HG03095 (cell line): ENCODE results near the gene MRPS31.
A peak's percentile ranks its signal among the peaks of the same experiment; 100 is the strongest.
"Not testable (repeated sequence)": the region's sequence is repeated elsewhere in the genome, so short reads cannot be mapped to it uniquely, and the experiment has no call there.

ENCODE experiments used
- ATAC-seq: cut with Tn5 transposase; IDR thresholded peaks from one replicate; pipeline ENCODE4 v1.9.1; 2021; ENCODE audit warnings: moderate library complexity; ENCODE audit not compliant: unreplicated experiment

MRPS31 gene

DNA sequence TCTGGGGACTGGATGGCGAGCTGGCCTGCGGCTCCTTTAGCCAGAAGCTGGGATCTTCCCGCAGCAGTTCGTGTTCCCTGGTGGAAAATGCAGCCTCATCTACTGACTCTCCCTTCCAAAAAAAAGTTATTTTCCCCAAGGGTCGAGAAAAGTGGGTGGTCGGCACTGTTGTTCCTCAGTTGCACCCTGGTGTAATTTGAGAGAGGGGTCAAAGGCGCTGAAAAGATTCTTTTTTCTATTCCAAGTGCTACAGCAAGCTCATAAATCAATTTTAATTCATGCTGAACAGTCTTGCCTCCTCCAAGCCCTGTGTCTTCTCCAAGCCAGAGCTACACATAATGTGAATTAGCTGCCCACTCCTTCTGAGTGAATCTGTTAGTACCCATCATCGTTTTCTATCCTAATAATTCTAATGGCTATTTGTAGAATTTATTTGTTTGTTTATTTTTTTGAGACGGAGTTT is 19.2 kb upstream of the MRPS31 start:
- ATAC-seq: no peak

GRCh38 chr13:40789275-40790153 is 18.5 kb upstream of the MRPS31 start, which contains the start of gene SLC25A15:
TSS of gene SLC25A15 (plus strand) at chr13:40789611. CDS start at chr13:40793227, 3,616 bp downstream.
- peak; percentile 81 for ATAC-seq

DNA sequence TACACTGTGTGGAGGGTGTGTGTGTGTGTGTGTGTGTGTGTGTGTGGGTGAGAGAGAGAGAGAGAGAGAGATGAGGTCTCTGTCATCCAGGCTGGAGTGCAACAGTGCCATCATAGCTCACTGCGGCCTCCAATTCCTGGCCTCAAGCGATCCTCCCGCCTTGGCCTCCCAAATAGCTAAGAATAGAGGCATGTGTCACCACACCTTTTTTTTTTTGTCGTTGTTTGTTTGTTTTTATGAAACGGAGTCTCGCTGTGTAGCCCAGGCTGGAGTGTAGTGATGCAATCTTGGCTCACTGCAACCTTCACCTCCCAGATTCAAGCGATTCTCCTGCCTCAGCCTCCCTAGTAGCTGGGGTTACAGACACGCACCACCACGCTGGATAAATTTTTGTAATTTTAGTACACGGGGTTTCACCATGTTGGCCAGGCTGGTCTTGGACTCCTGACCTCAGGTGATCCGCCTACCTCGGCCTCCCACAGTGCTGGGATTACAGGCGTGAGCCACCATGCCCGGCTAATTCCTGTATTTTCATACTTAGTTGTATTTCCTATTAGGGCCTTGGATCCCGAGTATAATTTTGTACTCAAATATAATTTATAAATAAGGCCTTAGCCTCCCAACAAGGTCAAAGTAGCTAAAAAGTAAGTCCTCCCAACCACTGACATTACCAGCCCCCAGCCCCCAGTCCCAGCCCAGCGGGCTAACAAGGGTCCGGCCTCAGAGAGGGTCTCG is 17.7 kb upstream of the MRPS31 start:
- ATAC-seq: not testable (repeated sequence)

DNA sequence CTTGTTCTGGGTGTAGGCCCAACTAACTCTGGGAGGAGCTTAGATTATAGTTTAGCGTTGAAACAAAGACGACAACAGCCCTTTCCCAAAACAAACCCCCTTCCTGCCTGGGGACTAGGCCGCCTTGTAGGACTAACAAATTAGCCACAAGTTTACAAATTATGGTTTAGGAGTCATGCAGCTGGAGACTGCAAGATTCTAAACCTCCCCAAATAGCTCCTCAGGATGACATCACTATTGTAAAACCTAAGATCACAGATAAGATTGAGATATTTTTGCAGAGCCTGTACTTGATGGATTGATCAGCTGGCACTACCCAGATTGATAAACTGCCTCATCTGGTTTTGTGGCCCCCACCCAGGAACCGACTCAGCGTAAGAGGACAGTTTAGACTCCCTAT is 16.1 kb upstream of the MRPS31 start:
- ATAC-seq: no peak

- no peak for ATAC-seq
Observed at GRCh38 chr13:40786568-40786996, 15.6 kb upstream of the MRPS31 start.

GRCh38 chr13:40784540-40784939 is 13.6 kb upstream of the MRPS31 start:
- ATAC-seq: no peak

GRCh38 chr13:40782971-40783370 is 12.0 kb upstream of the MRPS31 start:
- ATAC-seq: not testable (repeated sequence)

DNA sequence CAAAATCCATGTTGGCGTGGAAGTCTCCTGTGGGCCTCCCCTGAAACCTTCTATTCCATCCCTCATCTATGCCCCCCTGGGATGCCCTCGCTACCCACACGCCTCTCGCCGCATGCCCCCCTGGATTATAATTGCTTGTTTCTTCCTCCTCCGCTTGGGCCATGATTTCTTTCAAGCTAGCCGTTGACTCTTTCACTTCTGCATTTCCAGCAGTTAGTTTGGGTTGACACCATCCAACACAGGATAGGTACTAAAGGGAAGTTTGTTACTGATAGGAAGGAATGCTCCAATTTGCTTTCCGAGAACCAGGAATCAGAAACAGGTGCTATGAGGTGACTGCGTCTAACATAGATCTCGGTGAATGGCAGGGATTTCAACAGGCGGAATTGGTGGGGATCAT is 10.7 kb upstream of the MRPS31 start:
- ATAC-seq: no peak

DNA sequence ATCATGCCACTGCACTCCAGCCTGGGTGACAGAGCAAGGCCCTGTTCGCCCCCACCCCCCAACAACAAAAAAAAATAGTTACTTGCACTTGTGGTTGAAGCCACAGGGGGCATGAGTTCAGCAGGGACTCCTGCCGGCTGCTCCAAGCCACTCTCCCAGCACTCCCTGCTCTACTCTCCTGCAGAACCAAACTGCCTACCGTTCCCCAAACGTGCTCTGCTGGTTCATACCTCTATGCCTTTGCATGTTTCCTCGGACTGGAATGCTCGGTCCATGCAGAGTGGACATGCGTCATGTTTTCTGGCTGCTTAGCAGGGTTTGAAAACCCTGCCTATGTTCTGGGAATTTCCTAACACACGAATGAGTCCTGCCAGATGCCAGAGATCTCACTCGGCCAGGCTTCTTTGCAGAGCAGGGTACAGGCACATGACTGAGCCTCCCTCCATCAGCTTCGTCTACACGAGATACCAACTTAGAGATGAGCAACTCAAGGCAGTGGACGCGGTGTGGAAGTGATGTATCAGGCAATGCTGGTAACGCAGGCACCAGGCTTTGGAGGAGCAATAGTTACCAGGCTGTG is 9.9 kb upstream of the MRPS31 start:
- ATAC-seq: no peak

DNA sequence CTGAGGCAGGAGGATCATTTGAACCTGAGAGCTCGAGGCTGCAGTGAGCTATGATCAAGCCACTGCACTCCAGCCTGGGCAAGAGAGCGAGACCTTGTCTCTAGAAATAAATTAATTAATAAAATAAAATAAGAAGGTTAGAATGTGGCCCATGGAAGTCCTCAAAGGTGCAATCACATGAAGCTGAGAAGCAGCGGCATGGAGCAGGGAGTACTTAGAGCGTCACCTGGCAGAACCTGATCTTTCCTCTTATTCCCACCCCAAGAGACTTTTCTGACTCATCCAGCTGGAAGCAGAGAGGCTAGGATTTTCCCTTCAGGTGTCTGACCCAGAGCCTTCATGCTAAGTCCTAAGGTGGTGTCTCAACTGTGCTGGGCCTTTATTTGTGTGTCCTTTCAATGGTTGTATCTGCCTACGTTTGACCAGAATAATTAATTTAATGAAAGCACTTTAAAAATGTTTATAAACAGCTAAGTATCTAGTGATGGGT is 8.9 kb upstream of the MRPS31 start:
- ATAC-seq: no peak

DNA sequence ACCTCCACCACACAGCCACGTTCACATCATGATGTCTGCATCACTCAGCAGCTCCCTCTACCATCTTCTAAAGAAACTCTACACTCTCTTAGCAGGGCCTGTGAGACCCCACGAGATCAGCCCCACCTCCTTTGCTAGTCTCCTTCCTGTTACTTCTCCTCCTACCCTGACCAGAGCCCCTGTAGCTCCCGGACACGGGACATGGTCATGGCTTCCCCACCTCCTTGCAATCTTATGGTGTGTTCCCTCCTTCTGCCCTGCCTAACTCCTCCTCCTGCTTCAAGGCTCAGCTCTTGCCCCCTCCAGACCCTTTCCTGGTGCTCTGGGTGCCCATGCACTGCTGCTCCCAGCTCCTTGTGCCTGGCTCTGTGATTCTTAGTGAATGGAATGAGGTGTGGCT is 8.1 kb upstream of the MRPS31 start:
- ATAC-seq: no peak

GRCh38 chr13:40777809-40778175 is 6.8 kb upstream of the MRPS31 start:
- ATAC-seq: peak; percentile 7

DNA sequence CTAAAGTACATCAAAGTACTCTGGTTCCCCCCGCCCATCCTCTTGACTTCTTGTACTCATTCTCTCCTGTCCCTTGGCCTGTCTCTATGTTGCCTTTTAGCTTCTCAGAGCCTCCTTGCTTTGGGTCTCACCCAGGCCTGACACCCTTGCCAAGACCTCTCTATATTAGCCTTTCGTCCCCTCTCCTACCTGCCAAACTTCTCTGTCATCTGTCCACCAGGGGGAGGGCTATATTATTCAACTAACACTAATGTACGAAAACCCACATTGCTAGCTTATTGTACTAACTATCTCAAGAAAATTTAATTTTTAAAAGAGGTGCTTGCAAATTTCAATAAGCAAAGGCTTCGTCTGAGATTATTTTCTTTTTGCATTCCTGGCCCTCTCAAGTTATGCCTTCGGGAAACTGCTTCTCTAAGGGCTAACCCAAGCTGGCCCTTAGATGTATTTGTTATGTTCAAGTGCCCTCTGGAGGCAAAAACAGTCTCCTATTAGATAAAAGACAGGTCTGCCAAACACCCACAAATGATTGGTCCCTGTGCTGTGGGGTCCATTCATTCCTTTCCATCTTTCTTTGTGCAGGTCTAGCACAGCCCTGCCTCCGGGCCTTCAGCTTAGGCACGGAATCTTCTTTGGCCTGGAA is 6.3 kb upstream of the MRPS31 start:
- peak; percentile 80 for ATAC-seq

- ATAC-seq: peak; percentile 52
Observed at GRCh38 chr13:40776681-40777165, 5.7 kb upstream of the MRPS31 start.

GRCh38 chr13:40776232-40776631 is 5.2 kb upstream of the MRPS31 start:
- ATAC-seq: no peak

- ATAC-seq: no peak
Observed at GRCh38 chr13:40774672-40775071, 3.7 kb upstream of the MRPS31 start.

DNA sequence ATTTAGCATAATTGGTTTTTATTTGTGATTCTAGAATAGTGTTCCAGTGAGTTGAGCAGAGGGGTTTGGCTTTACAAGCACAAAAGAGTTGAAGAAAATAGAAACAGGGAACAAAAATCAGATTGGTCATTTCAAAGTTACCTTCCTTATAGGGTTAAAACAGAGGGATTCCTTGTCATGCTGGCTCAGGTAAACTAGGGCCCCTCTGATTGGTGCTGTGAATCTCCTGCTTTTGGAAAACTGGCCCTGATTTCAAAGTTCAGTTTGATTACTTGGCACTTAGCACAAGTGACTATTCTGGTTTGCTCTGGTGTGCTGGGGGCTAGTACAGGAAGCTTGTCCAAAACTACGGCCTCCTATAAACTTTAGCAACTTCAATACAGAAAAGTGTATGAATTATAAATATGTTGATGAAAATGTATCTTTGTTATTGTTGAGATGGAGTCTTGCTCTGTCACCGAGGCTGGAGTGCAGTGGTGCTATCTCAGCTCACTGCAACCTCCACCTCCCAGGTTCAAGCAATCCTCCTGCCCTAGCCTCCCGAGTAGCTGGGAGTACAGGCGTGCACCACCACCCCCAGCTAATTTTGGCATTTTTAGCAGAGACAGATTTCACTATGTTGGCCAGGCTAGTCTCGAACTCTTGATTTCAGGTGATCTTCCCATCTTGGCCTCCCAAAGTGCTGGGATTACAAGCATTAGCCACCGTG is 1.9 kb upstream of the MRPS31 start:
- no peak for ATAC-seq

DNA sequence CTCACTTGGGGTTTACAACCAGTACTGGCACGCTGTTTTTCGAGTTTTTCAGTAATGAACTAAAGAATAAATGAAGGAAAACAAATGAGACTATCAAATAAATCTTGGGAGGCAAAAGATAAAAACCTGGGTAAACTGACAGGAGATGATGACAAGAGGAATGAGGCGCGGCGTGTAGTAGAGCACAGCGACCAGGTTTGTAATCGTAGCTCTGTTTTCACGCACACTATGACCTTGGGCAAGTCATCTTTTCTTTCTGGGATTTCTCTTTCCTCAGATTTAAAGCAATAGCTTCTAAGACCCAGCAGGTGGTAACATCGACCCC is 419 bp downstream of the MRPS31 start:
- ATAC-seq: no peak

- ATAC-seq: no peak
Observed at GRCh38 chr13:40769970-40770369, 1.0 kb downstream of the MRPS31 start.

DNA sequence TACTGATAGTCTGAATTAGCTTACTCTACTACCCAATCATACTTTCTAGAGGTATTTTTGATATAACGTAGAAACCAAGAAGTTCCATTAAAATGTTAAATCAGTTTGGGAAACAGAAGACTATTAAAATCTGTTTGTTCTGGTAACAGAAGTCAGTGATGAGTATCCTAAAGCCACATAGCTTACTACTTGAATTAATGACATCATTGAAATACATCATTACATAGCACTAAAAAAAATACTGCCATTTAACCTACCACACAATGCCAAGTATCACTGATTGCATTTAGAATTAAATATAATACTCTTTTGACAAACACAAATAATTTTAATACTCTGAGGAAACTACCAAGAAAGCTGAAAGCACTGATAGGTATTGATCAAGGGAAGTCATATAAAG is 5.4 kb downstream of the MRPS31 start:
- no peak for ATAC-seq
